ENCODE results near the gene OSBPL9.
"Not testable (repeated sequence)": the region's sequence is repeated elsewhere in the genome, so short reads cannot be mapped to it uniquely, and the experiment has no call there.

The OSBPL9 gene

GRCh38 chr1:51671527-51672325, 54.8 kb downstream of the OSBPL9 start:
- DNase-seq = no peak

GRCh38 chr1:51673279-51673678, 56.4 kb downstream of the OSBPL9 start:
- DNase-seq = no peak

GRCh38 chr1:51675177-51675780, 58.4 kb downstream of the OSBPL9 start:
- DNase-seq = no peak

DNA sequence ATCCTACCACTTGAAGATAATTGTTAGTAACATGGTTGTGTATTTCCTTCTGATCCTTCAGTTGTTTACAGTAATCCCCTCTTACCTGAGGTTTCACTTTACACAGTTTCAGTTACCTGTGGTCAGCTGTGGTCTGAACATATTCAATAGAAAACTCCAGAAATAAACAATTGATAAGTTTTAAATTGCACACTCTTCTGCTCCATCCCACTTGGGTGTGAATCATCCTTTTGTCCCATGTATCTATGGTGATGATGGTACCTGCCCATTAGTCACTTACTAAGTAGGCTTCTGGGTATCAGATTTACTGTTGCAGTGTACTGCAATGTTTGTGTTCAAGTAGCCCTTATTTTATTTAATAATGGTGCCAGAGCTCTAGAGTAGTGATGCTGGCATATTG, 62.5 kb downstream of the OSBPL9 start:
- no peak for DNase-seq

DNA sequence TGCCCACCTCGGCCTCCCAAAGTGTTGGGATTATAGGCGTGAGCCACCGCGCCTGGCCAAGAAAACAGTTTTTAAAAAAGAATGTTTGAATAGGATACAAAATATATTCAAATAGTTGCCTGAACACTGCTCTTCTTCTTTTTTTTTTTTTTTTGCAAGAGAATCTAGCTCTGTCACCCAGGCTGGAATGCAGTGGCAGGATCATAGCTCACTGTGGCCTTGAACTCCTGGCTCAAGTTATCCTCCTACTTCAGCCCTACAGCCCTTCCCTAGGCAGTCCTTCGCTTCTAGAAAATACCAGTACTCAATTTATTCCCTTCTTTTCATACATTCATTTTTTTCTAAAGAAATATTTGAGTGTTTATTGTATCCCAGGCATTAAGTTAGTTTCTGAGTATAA, 67.9 kb downstream of the OSBPL9 start:
- DNase-seq = no peak

GRCh38 chr1:51686450-51686849, 69.6 kb downstream of the OSBPL9 start:
- DNase-seq = no peak

- no peak for DNase-seq
These were observed 72.2 kb downstream of the OSBPL9 start for GRCh38 chr1:51689075-51689440.

- no peak for DNase-seq
These were observed 72.8 kb downstream of the OSBPL9 start for GRCh38 chr1:51689643-51690042.

DNA sequence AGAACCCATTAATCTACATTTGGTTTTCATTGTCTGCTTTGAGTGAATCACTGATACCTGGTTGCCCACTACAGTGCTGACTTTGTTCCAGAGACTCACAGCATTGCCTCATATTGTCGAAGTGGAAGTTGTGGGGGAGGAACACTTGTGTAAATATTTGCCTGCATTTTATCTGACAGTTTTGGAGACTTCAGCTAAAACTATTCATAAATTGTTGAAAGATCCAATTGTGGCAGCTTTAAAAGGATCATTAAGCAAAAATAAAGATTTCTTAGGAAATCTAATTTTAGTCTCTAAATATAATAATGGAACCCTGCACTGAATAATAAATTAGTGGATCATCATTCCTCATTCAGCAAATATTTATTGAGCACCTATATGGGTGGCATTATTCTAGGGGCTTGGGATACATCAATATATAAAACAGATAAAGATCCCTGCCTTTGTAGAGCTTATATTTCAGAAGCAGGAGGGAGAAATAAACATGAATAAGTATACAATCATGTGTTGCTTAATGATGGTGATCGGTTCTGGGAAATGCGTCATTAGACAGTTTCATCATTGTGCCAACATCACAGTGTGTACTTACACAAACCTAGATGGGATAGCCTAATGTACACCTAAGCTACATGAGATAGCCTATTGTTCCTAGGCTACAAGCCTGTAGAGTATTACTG, 73.5 kb downstream of the OSBPL9 start:
- no peak for DNase-seq

DNA sequence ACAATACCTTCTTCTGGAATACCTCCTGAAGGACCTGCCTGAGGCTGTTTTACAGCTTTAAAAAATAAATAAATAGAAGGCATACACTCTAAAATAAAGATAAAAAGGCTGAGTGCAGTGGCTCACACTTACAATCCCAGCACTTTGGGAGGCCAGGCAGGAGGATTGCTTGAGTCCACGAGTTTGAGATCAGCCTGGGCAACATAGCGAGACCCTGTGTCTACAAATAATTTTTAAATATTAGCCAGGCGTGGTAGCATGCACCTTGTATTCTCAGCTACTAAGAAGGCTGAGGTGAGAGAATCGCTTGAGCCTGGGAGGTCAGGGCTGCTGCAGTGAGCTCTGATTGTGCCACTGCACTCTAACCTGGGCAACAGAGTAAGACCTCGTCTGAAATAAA, 75.0 kb downstream of the OSBPL9 start:
- no peak for DNase-seq

GRCh38 chr1:51693419-51694155, 76.7 kb downstream of the OSBPL9 start:
- DNase-seq = no peak

DNA sequence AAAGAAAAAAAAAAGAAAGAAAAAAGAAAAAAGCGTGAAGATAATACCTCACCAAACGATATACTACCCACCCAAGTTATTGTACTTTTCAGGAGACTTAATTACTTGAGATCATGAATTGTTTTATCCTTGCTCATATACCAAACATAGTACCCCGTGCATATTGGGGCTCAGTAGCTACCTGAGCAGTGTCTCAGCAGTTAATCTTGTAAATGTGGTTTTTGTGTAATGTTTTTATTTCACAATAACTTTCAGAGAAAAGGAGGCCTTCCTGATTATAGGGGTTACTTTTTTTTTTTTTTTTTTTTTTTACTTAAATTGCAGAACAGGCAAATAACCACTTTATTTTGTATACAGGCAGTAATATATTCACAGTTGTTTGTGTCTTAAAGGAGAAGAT, 80.3 kb downstream of the OSBPL9 start:
- no peak for DNase-seq

DNA sequence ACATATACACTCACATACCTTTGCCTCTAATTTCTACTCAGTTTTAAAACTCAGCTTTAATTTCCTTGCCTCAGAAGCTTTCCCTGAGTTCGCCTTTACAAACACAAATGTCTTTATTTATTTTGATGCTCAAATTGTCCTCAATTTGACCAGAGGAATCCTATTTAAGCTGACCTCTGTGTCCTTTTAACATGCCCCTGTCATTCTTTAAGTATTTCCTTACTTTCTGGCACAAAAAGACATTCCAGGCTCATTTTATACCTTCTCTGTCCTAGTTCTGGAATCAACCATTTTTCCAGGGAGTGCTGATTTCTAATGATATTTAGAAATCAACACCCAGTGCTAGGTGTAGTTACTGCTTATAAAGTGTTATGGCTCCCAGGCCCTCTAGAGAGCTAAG, 82.5 kb downstream of the OSBPL9 start:
- DNase-seq = no peak

GRCh38 chr1:51701782-51702181, 84.9 kb downstream of the OSBPL9 start:
- DNase-seq = not testable (repeated sequence)

DNA sequence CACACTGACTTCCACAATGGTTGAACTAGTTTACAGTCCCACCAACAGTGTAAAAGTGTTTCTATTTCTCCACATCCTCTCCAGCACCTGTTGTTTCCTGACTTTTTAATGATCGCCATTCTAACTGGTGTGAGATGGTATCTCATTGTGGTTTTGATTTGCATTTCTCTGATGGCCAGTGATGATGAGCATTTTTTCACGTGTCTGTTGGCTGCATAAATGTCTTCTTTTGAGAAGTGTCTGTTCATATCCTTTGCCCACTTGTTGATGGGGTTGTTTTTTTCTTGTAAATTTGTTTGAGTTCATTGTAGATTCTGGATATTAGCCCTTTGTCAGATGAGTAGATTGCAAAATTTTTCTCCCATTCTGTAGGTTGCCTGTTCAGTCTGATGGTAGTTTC, 85.3 kb downstream of the OSBPL9 start:
- DNase-seq = not testable (repeated sequence)

- DNase-seq = no peak
These were observed 88.1 kb downstream of the OSBPL9 start for GRCh38 chr1:51705035-51705434.

DNA sequence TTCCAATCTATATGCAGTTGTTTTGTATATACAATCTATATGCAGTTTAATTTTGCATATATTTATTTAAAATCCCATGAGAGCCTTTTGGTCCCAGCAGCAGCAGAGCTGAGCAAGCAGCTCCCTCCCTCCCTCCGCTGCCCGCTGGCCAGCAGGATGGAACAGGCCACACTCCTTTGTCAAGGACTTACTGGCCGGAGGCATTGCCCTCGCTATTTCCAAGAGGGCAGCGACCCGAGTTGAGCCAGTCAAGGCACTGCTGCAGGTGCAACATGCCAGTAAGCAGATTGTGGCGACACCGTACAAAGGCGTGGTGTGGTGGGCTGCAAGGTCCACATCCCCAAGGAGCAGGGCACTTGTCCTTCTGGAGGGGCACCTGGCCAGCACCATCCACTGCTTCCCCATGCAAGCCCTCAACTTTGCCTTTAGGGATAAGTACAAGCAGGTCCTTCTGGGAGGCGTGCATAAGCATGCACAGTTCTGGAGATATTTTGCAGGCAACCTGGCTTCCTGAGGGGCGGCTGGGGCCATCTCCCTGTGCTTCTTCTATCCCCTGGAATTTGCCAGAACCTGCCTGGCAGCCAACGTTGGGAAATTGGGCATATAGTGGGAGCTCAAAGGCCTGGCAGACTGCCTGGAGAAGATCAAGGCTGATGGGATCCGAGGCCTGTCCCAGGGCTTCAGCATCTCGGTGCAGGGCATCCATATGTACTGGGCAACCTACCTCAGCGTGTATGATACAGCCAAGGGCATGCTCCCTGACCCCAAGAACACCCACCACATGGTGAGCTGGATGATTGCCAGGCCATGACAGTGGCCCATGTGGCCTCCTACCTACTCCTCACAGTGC, 92.2 kb downstream of the OSBPL9 start:
- no peak for DNase-seq

DNA sequence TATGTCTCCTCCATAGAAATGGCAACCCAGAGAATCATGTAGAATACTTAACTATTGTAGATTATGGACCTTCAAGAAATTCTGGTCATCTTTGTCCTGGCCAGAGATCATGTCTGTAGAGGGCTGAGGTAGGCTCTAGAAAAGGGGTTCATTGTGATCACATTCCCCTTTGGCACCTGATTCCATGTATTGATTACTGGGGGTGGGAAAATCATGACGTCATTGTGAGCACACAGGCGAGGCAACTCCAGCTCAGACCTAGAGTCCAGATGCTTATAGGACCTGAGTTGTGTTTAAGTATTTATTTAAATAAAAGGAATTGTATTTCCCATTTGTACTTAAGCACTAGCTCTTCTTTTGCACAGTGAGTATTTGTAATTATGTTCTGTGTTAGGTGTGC, 93.1 kb downstream of the OSBPL9 start:
- no peak for DNase-seq

- no peak for DNase-seq
These were observed 95.7 kb downstream of the OSBPL9 start for GRCh38 chr1:51712590-51712989.

DNA sequence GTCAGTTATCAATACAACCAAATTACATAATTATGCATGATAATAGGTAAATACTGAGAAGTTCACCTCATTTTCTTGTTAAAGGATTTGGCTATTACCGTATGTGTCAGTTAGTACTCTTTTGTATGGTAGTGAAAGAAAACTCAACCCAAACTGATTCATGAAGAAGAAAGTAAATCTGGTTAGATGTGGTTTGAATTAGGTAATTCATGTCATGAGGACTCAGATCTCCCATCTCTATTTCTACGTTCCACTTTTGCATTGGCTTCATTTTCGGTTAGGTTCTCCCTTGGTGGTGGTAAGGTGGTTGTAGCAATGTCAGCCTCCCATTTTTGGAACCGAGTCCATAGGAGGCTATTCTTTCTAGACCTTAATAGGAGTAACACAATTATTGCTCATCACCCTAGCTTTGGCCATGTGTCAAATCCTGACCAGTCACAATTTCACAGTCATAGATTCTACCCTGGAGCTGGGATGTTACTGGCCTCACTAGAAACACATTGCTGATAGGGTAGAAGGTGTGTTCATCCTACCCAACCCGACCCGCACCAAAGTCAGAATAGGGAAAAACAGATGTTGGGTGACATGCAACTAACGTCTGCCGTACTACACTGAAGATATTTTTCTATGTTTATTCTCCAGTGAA, 97.6 kb downstream of the OSBPL9 start:
- DNase-seq = no peak

- DNase-seq = no peak
These were observed 98.5 kb downstream of the OSBPL9 start for GRCh38 chr1:51715369-51715768.

GRCh38 chr1:51716746-51717145, 99.9 kb downstream of the OSBPL9 start:
- DNase-seq = no peak

Measured in NCI-H1105 (cell line).